DOHH2 (cell line): Measurements from ENCODE around the gene DISC1.

ENCODE experiments used
- H3F3A ChIP-seq: fragments of 200-600 bp; sonication (generic), shearing (Covaris generic); 2 replicates; pipeline ENCODE4 v1.6.0; 2016; ENCODE audit warnings: antibody characterized with exemption, mild to moderate bottlenecking; ENCODE audit not compliant: control insufficient read depth, insufficient read depth
- H3K27ac ChIP-seq: fragments of 200-600 bp; sonication (generic); 2 replicates; pipeline ENCODE4 v1.5.1; 2014; ENCODE audit warnings: low read depth, mild to moderate bottlenecking, low read length, moderate library complexity
- H3K27me3 ChIP-seq: fragments of 200-600 bp; sonication (generic); 2 replicates; pipeline ENCODE4 v1.6.1; 2014; ENCODE audit warnings: mild to moderate bottlenecking, low read length, mixed read lengths; ENCODE audit not compliant: control insufficient read depth
- H3K36me3 ChIP-seq: fragments of 200-600 bp; sonication (generic); 2 replicates; pipeline ENCODE4 v1.6.1; 2014; ENCODE audit warnings: mild to moderate bottlenecking, low read length, moderate library complexity, mixed read lengths; ENCODE audit not compliant: control insufficient read depth
- H3K4me1 ChIP-seq: fragments of 200-600 bp; sonication (generic); 2 replicates; pipeline ENCODE4 v1.6.1; 2014; ENCODE audit warnings: mild to moderate bottlenecking, low read length, mixed read lengths; ENCODE audit not compliant: control insufficient read depth
- H3K4me2 ChIP-seq: fragments of 200-600 bp; sonication (generic); 2 replicates; pipeline ENCODE4 v1.6.0; 2014; ENCODE audit warnings: mild to moderate bottlenecking, low read length, moderate library complexity
- H3K4me3 ChIP-seq: fragments of 200-600 bp; sonication (generic); 2 replicates; pipeline ENCODE4 v1.5.1; 2014; ENCODE audit warnings: mild to moderate bottlenecking, low read length, mixed read lengths
- H3K79me2 ChIP-seq: fragments of 200-600 bp; sonication (generic); 2 replicates; pipeline ENCODE4 v1.6.1; 2014; ENCODE audit warnings: mild to moderate bottlenecking, low read length, mixed read lengths; ENCODE audit not compliant: control insufficient read depth
- H3K9me2 ChIP-seq: fragments of 200-600 bp; sonication (generic); replicated peaks from 2 replicates; pipeline ENCODE4 v1.6.1; 2014; ENCODE audit warnings: mild to moderate bottlenecking, low read length, mixed read lengths; ENCODE audit not compliant: control insufficient read depth
- H3K9me3 ChIP-seq: fragments of 200-600 bp; sonication (generic); 2 replicates; pipeline ENCODE4 v1.6.1; 2014; ENCODE audit warnings: antibody characterized with exemption, low read length, mixed read lengths; ENCODE audit not compliant: control insufficient read depth, insufficient read depth
- H4K20me1 ChIP-seq: fragments of 200-600 bp; sonication (generic); 2 replicates; pipeline ENCODE4 v1.6.0; 2014; ENCODE audit warnings: low read depth, mild to moderate bottlenecking, antibody characterized with exemption, low read length, moderate library complexity; ENCODE audit not compliant: control insufficient read depth, insufficient read depth
- CTCF ChIP-seq: fragments of 200-600 bp; sonication (generic); IDR thresholded peaks from one replicate; pipeline ENCODE4 v1.5.1; 2014; ENCODE audit warnings: antibody characterized with exemption, mild to moderate bottlenecking, low read depth, low read length; ENCODE audit not compliant: poor library complexity, severe bottlenecking
- EZH2phosphoT487 ChIP-seq: fragments of 200-600 bp; sonication (generic); IDR thresholded peaks from 2 replicates; pipeline ENCODE4 v1.6.1; 2017; ENCODE audit warnings: borderline replicate concordance, mild to moderate bottlenecking, antibody characterized with exemption, low read length, moderate library complexity, mixed read lengths

Gene DISC1

GRCh38 chr1:231694075-231694431 is 67.5 kb downstream of the DISC1 start:
- no peak overlapping the region for H3K4me2 ChIP-seq
- no peaks in the 10 kb centered on the region for H3K27me3 ChIP-seq
- no peaks in the 10 kb centered on the region for H3K4me1 ChIP-seq
- no peak overlapping the region for H3K27ac ChIP-seq
- H3K4me3 ChIP-seq = no peak overlapping the region
- H3F3A ChIP-seq = no peaks in the 10 kb centered on the region
- H3K36me3 ChIP-seq = no peaks in the 10 kb centered on the region
- H3K79me2 ChIP-seq = no peaks in the 10 kb centered on the region
- H4K20me1 ChIP-seq = no peaks in the 10 kb centered on the region
- no peaks in the 10 kb centered on the region for H3K9me3 ChIP-seq
- no peaks in the 10 kb centered on the region for H3K9me2 ChIP-seq
- TF ChIP-seq CTCF = no peak
- TF ChIP-seq EZH2phosphoT487 = no peak

- TF ChIP-seq EZH2phosphoT487 (no peak), CTCF (no peak)
- Histone ChIP-seq H4K20me1 (no peaks in the 10 kb centered on the region), H3K4me3 (no peak overlapping the region), H3K9me2 (no peaks in the 10 kb centered on the region), H3K4me1 (no peaks in the 10 kb centered on the region), H3F3A (no peaks in the 10 kb centered on the region), H3K9me3 (no peaks in the 10 kb centered on the region), H3K79me2 (no peaks in the 10 kb centered on the region), H3K27me3 (no peaks in the 10 kb centered on the region), H3K27ac (no peak overlapping the region), H3K36me3 (no peaks in the 10 kb centered on the region), H3K4me2 (no peak overlapping the region)
These were observed 68.0 kb downstream of the DISC1 start for GRCh38 chr1:231694465-231695077.

GRCh38 chr1:231695439-231696255 is 69.1 kb downstream of the DISC1 start:
- no peak for TF ChIP-seq CTCF
- TF ChIP-seq EZH2phosphoT487 = no peak
- H3K4me3 ChIP-seq = no peak overlapping the region
- H3K27ac ChIP-seq = no peak overlapping the region
- H3K9me3 ChIP-seq = no peaks in the 10 kb centered on the region
- no peaks in the 10 kb centered on the region for H3K79me2 ChIP-seq
- no peak overlapping the region for H3K4me2 ChIP-seq
- no peaks in the 10 kb centered on the region for H3K4me1 ChIP-seq
- H3K27me3 ChIP-seq = no peaks in the 10 kb centered on the region
- H3F3A ChIP-seq = no peaks in the 10 kb centered on the region
- H3K9me2 ChIP-seq = no peaks in the 10 kb centered on the region
- H4K20me1 ChIP-seq = no peaks in the 10 kb centered on the region
- no peaks in the 10 kb centered on the region for H3K36me3 ChIP-seq
